DMS 273 (cell line): ENCODE data around the gene MED13L.
A peak's percentile ranks its signal among the peaks of the same experiment; 100 is the strongest.
"Not testable (repeated sequence)": the region's sequence is repeated elsewhere in the genome, so short reads cannot be mapped to it uniquely, and the experiment has no call there.

Experiments used
- DNase-seq: peaks from one replicate; lab custom pipeline; 2025; ENCODE audit not compliant: unreplicated experiment; lab: John Stamatoyannopoulos, UW

The MED13L gene

DNA sequence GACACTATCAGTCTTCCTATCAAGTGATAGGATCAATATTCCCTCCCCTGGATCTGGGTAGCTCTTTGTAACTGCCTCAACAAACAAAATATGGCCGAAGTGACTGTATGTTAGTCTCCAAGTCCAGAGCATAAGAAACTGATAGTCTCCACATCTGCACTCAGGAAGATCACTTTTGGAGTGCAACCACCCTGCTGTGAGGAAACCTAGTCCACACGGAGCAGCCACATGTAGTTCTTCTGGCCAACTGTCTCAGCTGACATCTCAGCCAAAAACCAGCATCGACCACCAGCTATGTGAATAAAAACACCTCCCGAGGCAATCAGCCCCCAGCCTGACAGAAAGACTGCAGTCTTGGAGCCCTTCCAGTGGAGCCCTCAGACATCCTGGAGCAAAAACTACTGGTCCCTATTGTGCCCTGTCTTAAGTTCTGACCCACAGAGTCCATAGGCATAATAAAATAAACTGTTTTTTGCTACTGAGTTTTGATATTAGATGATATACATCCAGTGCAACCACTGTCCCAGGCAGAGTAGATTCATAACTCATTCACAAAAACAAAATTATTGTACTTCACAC lies 143.8 kb downstream of the MED13L start:
- peak; percentile 47 for DNase-seq

DNA sequence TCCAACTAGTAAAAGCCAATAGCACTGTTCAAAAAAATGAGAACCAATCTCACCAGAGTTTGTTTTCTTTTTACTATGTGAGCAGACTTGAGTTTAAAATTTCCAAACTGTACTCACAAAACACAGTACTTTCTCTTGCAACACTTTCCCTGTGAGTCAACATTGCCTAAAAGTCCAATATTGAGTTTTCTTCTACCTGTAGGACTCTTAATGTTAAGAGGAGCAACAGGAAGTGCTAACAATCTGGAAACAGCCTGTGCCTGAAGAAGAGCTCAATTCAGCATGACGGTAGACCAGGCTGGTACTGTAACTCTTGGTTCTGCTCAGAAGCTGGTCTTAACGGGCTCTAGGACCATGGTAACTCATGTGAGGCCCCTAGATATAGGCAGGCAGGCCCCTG lies 144.3 kb downstream of the MED13L start:
- no peak for DNase-seq

DNA sequence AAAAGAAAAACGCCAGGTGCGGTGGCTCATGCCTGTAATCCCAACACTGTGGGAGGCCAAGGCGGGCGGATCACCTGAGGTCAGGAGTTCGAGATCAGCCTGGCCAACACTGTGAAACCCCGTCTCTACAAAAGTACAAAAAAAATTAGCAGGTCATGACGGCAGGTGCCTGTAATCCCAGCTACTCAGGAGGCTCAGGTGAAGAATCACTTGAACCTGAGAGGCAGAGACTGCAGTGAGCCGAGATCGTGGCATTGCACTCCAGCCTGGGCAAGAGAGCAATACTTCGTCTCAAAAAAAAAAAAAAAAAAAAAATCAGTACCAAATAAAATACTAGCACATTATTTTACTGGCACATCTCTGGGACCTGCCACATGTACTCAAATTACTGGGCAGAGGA lies 145.5 kb downstream of the MED13L start:
- DNase-seq, result not testable (repeated sequence)

DNA sequence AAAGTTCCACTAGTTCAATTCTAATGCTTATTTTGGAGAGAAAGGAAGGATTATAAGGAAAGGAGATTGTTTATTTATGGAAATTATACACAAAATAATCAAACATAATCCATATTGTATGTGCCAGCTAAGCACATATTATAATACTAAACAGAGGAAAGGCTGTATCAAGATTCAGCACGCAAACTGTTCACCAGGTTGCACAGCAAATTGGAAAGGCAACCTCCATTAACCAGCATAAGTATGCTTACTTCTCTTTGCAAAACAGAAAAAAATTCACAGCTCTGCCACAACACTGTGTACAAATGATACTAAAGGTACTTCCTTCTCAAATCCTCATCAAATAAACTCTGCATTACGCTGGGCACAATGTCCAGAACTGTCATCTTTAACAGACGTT lies 146.3 kb downstream of the MED13L start:
- no peak for DNase-seq

DNA sequence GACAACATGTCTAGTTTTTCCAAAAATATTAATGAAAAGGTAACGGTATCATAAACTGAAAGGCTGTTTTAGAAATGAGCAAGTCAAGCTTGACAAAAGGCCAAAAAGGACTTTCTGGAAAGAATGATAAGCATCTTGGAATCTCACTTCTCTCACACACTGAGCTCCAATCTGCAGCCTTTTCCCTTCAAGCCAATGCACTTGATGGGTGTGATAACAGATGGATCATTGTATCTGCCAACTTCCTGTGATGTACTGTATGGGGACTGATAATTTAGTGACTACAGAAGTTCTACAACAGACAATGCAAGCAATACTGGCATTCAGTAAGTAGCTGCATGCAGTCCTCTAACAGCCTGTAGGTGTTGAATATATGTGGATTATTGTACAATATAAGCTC lies 147.1 kb downstream of the MED13L start:
- peak; percentile 60 for DNase-seq

DNA sequence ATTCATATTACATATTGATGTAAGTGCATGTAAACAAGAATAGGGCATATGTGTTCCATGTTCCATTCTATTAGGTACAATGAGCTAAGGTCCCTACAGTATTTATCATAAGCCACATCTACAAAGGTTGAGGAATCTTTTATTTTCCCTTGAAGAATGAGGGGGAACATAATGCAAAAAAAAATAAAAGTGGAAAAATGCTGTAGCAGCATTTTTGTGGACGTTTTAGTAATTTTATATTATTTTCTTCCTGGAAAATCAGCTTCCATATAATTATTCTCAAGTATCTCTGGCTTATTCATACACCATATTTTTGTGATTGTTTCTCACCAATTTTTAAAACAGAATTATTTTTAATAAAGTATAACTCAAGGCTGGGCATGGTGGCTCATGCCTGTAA lies 148.7 kb downstream of the MED13L start:
- no peak for DNase-seq

DNA sequence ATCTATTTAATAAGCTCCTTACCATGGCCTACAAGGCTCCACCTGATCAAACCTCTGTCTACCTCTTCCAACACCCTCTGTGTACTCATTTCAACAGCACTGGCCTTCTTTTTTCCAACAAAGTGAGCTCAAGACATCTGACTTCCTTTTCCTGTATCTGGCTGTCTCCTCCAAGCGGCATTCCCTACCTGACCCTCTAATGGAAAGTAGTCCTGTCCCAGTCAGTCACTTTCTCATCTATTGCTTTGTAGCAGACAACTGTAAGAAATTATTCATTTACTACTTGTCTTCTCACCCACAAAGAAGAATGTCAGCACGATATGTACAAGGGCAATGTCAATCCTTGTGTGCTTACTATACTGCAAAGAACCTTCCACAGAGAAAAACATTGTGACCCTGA lies 149.6 kb downstream of the MED13L start:
- no peak for DNase-seq

DNA sequence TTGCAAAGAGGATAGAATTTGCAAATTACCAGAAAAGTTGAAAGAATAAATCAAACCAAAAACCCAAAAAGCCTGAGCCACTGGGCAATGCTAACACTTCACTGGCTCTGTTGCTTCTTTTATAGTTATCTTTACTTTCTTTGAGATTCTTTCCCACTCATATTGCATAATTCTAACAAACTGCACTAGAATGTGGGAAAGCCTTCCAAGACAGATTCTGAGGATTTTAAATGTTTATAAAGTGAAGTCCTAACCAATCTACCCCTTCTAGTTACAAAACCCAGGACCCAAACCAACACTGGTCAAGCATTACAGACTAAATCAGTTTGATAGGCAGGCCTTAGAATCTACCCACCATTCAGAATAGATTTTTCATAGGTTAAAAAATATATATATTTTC lies 150.9 kb downstream of the MED13L start:
- DNase-seq, result no peak

DNA sequence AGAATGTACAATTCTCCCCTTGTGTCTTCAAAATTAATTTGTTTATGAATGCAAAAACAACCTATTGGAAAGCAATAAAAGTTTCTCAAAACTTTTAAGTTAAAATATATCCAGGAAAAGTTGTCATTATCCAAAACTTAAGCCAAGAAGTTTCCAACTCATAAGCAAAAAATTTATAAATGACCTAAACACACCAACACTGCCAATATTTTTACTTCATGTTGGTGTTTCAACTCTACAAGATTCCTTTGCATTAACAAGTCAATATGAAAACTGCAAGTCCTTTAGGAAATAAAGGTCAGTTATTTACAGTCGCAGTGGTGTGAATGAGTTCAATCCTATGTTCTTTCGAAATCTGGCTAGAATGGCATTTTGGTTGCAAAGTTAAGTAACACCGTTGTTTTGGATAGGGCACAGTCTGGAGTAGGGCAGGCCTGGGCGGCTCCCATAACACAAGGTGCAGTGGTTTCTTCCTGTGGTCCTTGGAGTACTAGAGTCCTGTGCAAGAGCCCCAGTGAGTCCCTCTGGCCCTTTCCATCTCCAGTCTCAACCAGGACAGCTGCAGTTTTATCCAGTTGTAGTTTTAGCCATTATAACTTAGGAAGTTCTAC lies 151.4 kb downstream of the MED13L start:
- peak; percentile 27 for DNase-seq

DNA sequence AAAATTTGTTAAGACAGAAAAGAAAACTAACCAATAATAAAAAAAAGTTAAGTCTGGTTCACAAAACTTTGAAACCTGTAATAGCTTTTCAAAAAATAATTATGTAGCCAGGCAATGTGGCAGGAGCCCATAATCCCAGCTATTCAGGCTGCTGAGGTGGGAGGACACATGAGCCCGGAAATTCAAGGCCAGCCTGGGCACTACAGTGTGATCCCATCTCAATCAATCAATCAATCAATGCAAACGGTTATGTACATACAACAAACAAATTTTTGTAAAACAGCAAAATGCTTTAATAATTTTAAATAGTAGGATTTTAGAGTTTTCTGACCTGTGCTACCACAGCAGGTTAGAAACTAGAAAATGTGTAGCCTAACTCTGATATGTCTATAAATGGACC lies 152.4 kb downstream of the MED13L start:
- DNase-seq, result no peak

DNA sequence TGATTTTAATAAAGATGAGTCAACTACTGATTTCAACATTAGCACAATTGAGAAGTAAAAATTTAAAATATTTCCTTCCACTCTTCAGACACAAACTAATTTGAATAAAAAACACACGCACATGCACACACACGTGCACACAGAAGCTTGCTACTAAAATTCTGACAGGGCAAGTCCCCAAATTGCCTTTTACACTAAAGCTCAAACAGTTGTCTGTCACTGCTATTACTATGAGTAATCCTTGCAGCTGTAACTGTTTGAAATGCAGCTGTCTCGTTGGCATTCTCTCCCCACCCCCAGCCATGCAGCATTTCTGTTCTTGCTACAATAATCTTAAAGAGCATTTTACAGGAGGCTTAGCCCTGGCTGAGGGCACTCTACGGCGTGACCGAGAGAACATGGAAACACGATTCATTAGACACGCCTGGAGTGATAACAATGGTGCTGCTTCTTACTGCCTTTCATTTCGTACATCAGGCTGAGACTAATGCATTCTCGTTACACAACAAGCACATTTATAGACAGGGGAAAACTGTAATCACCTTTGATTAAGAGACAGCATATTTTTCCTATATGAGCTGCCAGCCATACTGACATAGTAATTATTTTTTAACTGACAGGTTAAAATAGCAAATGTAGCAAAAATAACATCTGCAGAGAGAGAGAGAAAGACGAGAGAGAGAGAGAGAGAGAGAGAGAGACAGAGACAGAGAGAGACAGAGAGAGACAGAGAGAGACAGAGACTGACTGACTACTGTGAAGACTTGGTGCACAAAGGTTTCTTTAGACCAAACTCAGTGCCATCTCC lies 153.8 kb downstream of the MED13L start:
- DNase-seq, result peak; percentile 79

DNA sequence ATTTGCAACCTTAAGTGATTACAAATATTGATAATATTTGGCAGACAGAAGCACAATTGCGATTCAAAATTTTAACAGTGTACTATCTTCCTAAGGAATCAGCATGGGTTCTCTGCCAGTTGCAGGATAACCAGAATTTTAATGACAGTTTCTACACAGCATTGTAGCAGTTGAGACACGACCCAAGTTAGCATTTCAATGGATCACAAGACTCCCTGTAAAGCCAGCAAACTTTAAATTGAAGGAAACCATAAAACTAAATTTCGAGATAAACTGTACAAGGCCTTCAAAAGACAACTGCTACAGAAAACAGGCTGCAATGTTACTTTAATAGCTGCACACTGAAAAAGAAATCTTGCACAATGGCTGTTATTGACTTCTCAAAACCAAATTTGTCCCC lies 154.9 kb downstream of the MED13L start:
- DNase-seq, result no peak

DNA sequence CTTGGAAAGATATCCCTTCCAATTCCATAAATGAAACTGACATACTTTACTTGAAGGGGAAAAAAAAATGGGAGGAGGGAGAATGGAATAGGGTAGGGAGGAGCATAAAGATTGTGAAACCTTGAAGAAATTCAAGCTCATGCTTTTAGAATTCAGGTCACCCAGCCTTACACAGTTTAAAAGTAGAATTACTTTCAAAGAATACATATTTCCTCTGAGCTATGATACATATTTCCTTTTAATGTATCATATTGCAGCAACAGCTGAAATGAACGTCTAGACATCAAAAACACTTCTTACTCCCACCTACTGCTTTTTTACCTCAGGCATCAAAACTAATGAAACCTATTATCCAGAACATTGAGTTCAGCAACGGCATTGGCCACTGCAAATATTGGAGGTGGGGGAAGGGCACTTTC lies 156.0 kb downstream of the MED13L start:
- no peak for DNase-seq

DNA sequence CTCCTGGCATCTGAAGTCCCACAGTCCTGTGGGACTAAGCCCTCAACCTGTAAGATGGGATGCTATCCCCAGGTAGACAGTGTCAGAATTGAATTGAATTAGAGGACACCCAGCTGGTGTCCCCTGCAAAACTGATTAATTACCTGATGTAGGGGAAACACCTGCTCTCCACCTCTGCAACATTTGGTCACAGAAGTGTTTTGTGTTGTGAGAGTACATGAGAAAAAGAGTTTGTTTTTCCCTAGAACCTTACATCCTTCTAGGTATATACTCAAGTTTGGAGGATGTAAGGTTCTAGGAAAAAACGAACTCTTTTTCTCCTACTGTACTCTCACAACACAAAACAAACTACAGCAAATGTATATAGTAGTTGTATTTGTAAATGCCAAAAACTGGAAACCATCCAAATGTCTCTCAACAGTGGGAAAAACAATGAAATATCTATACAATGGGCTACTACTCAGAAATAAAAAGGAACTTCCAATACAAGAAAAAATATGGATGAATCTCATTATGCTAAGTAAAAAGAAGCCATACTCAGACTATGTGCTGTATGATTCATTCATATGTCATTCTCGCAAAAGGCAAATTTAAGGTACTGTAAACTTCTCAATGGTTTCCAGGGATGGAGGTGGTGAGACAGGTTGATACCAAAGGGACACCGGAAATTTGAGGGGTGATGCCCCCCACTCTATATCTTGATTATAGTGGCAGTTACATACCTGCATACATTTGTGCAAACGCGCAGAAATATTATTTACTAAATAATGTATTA lies 160.7 kb downstream of the MED13L start:
- DNase-seq, result no peak

DNA sequence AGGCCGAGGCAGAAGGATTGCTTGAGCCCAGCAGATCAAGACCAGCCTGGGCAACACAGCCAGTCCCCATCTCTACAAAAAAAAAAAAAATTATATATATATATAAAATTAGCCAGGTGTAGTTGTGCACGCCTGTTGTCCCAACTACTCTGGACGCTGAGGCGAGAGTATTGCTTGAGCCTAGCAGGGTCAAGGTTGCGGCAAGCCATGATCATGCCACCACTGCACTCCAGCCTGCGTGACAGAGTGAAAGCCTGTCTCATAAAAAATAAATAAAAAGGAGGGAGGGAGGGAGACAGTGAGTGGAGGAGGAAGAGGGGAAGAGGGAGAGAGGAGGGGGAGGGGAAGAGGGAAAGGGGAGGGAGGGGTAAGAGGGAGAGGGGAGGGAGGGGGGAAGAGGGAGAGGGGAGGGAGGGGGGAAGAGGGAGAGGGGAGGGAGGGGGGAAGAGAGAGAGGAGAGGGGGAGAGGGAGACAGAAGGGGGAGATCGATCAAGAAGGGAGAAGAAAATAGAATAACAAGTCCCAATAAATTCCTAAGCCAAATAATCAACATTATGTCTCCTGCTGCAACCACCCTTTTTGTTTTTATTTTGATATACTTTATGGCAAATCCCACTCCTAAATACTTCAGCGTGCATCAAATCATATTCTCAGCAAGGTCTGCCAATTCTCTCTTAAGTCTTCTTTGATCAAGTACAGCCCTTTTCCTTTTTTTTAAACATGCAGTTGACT lies 163.9 kb downstream of the MED13L start:
- DNase-seq, result no peak

DNA sequence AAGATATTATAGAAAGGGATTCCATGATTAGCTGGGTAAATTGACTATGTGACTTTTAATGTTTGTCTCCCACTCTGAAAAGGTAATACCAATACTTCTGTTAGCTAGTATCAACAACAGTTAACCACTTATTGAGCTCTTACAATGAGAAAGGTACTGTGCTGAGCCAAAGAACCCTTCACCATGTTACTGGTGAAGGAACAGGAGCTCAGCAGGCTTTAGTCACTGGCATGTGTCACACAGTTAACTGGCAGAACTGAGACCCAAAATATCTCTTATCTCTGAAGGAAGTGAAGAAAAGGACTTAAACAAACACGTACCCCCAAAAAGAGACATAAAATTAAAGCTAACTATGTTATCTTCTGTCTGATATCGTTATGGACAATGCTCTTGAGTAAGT lies 170.6 kb downstream of the MED13L start:
- no peak for DNase-seq

DNA sequence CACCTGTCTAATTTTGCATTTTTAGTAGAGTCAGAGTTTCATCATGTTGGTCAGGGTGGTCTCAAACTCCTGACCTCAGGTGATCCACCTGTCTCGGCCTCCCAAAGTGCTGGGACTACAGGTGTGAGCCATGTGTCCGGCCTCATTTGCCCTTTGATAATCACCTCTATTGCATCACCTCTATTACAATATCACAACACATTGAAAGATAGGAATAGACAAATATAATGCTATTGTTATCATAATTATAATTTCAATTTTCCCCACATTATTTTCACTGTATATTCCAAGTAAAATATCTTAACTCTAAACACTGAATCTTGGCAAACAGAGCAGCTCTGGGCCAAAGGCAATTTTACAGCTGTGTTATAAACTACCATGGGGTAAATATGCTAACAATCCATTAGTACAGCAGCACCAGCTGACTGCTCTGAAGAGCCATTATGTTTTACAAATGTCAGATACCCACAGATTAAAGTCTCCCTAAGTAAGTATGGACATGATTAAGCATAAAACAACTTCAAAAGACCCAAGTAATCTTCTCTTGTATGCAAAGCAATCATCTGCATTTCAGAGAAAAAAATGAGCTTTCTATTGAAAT lies 173.2 kb downstream of the MED13L start:
- no peak for DNase-seq

DNA sequence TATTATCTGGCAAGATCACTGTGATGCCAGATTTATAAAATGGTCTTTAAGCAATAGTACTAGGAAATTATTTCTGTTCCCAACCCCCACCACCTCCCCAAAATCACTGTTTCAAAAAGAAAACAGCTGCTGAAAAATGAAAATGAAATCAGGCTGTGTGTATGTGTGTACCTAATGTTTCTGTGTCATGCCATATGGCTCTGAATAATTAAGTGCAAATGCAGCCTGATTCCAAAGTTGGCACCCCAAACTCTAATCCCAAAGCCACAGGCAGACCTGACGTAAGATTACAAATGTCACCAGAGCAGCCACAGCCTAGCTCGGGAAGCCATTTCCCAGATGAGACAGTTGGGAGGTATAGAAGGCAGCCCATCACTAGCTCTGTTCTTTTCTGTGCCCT lies 175.5 kb downstream of the MED13L start:
- peak; percentile 84 for DNase-seq

DNA sequence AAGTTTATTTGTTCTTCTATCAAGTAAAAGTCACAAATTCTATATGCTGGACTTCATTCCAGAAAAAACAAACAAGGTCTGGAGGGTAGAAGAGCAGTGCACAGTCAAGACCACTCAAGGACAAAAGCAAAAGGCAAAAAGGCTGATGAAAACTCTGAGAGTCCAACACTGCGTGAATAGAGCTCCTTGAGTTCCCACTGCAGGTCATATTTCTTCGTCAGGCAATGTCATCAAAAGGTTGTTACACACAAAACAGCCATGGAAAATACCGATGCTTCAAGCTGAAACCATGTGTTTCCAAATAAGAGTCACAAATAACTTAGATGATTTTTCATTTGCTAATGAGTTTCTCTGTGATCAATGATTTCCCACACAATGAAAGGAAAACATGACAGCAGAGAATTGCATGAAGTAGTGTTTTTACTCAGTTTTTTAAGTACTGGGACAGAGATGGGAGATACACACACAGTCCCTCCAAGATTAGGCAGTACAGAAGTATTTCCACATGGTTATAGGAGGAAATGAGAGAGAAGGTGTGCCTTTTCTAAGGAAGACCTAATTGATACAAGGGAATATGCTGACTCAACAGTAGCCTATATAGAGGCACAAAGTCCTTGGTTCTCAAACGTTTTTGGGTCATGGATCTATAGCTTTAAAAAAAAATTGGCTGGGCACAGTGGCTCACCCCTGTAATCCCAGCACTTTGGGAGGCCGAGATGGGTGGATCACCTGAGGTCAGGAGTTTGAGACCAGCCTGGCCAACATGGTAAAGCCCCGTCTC lies 177.7 kb downstream of the MED13L start:
- DNase-seq, result no peak

DNA sequence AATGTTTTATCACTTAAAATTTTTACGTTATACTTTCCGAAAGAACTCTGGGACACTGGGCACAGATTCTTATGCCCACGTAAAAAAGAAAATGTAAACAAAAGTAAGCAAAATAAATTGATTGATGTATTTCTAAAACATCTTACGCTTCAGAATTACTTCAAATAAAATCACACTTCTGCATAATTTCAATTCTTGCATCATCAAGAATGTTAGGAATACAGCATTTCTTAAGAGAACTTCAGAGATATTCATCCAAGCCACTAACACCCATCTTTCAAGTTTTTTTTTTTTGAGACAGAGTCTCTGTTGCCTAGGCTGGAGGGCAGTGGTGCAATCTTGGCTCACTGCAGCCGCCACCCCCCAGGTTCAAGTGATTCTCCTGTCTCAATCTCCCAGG lies 180.6 kb downstream of the MED13L start:
- no peak for DNase-seq
